Left ventricle myocardium inferior (tissue), 1 donor: ENCODE results near the gene UNC5A. TPM values are rescaled to one million over a fixed set of nuclear protein-coding genes. Genes with fewer than 3 reads are reported as not detected.

Source experiments
- DNase-seq: peaks from one replicate; pipeline ENCODE4 v3.0.0-alpha.2; 2020
- H3K27ac ChIP-seq: fragments of 200-600 bp; replicated peaks from 2 replicates; pipeline ENCODE4 v1.8.0; 2021
- H3K27me3 ChIP-seq: fragments of 200-600 bp; 2 replicates; pipeline ENCODE4 v1.8.0; 2021; ENCODE audit warnings: low read depth
- H3K36me3 ChIP-seq: fragments of 200-600 bp; 2 replicates; pipeline ENCODE4 v1.8.0; 2021
- H3K4me1 ChIP-seq: fragments of 200-600 bp; 2 replicates; pipeline ENCODE4 v1.8.0; 2021
- H3K4me3 ChIP-seq: fragments of 200-600 bp; 2 replicates; pipeline ENCODE4 v1.8.0; 2021; ENCODE audit warnings: mild to moderate bottlenecking, moderate library complexity
- H3K9me3 ChIP-seq: fragments of 200-600 bp; replicated peaks from 2 replicates; pipeline ENCODE4 v1.8.0; 2021
- CTCF ChIP-seq: fragments of 200-600 bp; IDR thresholded peaks from 2 replicates; pipeline ENCODE4 v1.8.0; 2021; ENCODE audit warnings: antibody characterized with exemption, mild to moderate bottlenecking, borderline replicate concordance
- intact Hi-C: fragments of 100-400 bp; cut with micrococcal nuclease; formaldehyde crosslinking; loops from one replicate; pipeline ENCODE4 v1.11.0; 2022
- total RNA-seq: library from RNA; stranded (reverse); fragmentation: NEBNext Ultra II Directional; extraction: Animal tissue kit (Norgen Biotek cat#: 25700); gene quantifications from one replicate; pipeline ENCODE4 v1.2.1, GENCODE V29; 2021
- donor health status: DM: no; HTN: yes; CAD: no; lungs with severe emphysema.

Gene UNC5A
- total RNA-seq, 1 donor from 2014 or later: not detected

GRCh38 chr5:176825957-176826356, 15.6 kb downstream of the UNC5A start:
- no peak for DNase-seq
- Histone ChIP-seq H3K4me1 (no peaks in the 10 kb centered on the region), H3K4me3 (no peak overlapping the region), H3K27ac (no peak overlapping the region), H3K9me3 (no peaks in the 10 kb centered on the region), H3K27me3 (peaks cover 36% of the 10 kb centered on the region), H3K36me3 (no peaks in the 10 kb centered on the region)
- no peak for TF ChIP-seq CTCF
- intact Hi-C loops: no loop called here

GRCh38 chr5:176827736-176828414, 17.5 kb downstream of the UNC5A start:
- intact Hi-C loops: no loop called here
- no peak for TF ChIP-seq CTCF
- no peak overlapping the region for H3K4me3 ChIP-seq
- no peak overlapping the region for H3K27ac ChIP-seq
- DNase-seq: no peak
- no peaks in the 10 kb centered on the region for H3K4me1 ChIP-seq
- no peaks in the 10 kb centered on the region for H3K36me3 ChIP-seq
- peaks cover 35% of the 10 kb centered on the region for H3K27me3 ChIP-seq
- H3K9me3 ChIP-seq: no peaks in the 10 kb centered on the region

- Histone ChIP-seq H3K4me1 (no peaks in the 10 kb centered on the region), H3K4me3 (no peak overlapping the region), H3K9me3 (no peaks in the 10 kb centered on the region), H3K27ac (no peak overlapping the region), H3K27me3 (peaks cover 35% of the 10 kb centered on the region), H3K36me3 (no peaks in the 10 kb centered on the region)
- no peak for TF ChIP-seq CTCF
- intact Hi-C loops: no loop called here
- no peak for DNase-seq
These were observed 19.0 kb downstream of the UNC5A start for GRCh38 chr5:176829320-176829719.

DNA sequence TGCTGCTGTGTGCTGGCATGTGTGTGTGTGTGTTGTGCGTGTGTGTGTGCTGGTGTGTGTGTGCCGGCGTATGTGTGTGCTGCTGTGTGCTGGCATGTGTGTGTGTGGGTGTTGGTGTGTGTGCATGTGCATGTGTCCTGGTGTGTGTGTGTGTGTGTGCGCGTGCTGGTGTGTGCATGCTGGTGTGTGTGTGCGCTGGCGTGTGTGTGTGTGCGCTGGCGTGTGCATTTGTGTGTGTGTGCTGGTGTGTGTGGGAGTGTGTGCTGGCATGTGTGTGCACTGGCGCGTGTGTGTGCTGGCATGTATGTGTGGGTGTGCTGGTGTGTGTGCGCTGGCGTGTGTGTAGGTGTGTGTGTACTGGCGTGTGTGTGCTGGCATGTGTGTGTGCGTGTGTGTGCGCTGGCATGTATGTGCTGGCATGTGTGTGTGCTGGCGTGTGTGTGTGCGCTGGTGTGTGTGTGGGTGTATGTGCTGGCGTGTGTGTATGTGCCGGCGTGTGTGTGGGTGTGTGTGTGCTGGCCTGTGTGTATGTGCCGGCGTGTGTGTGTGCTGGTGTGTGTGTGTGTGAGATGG, 20.1 kb downstream of the UNC5A start:
- H3K27ac ChIP-seq: no peak overlapping the region
- intact Hi-C loops: no loop called here
- H3K4me1 ChIP-seq: no peaks in the 10 kb centered on the region
- H3K9me3 ChIP-seq: no peaks in the 10 kb centered on the region
- H3K36me3 ChIP-seq: no peaks in the 10 kb centered on the region
- no peak for DNase-seq
- H3K4me3 ChIP-seq: no peak overlapping the region
- peaks cover 45% of the 10 kb centered on the region for H3K27me3 ChIP-seq
- TF ChIP-seq CTCF: no peak

GRCh38 chr5:176830995-176831423, 20.6 kb downstream of the UNC5A start:
- H3K36me3 ChIP-seq: no peaks in the 10 kb centered on the region
- DNase-seq: no peak
- peaks cover 45% of the 10 kb centered on the region for H3K27me3 ChIP-seq
- no peak overlapping the region for H3K27ac ChIP-seq
- H3K9me3 ChIP-seq: no peaks in the 10 kb centered on the region
- no peak overlapping the region for H3K4me3 ChIP-seq
- no peak for TF ChIP-seq CTCF
- intact Hi-C loops: no loop called here
- no peaks in the 10 kb centered on the region for H3K4me1 ChIP-seq
